Measurements from ENCODE around the gene SEC61G.

The SEC61G gene

GRCh38 chr7:54758702-54759592 is at the start of gene SEC61G:
Gene SEC61G (minus strand): TSS chr7:54759211. CDS start chr7:54757588, 1,623 bp downstream.
- no peaks in the 10 kb centered on the region for H3K9me3 ChIP-seq (ENCODE audit: control insufficient read depth, insufficient read depth, low read length)
- H3K4me1 ChIP-seq (ENCODE audit: control insufficient read depth, low read length) = peaks cover 22% of the 10 kb centered on the region
- H3F3A ChIP-seq (ENCODE audit: control insufficient read depth, insufficient read depth) = peaks cover 2% of the 10 kb centered on the region; the same call in 1 of the 2 replicates
- H3K36me3 ChIP-seq (ENCODE audit: control insufficient read depth, low read length) = peaks cover 51% of the 10 kb centered on the region
- H3K9me2 ChIP-seq (replicated peaks; ENCODE audit: control insufficient read depth, low read length) = no peaks in the 10 kb centered on the region
- peaks cover 62% of the 10 kb centered on the region for H3K79me2 ChIP-seq (ENCODE audit: control insufficient read depth, low read length)
- H3K27ac ChIP-seq (ENCODE audit: low read depth, low read length) = peak within 1 kb of the TSS; percentile 30
- H4K20me1 ChIP-seq (ENCODE audit: control insufficient read depth, insufficient read depth, low read depth, low read length) = peaks cover 19% of the 10 kb centered on the region
- H3K27me3 ChIP-seq (ENCODE audit: control insufficient read depth, low read length) = no peaks in the 10 kb centered on the region
- TF ChIP-seq CTCF (IDR thresholded peaks at IDR 0.05; ENCODE audit: low read depth, low read length, poor library complexity, severe bottlenecking) = no peak
- no peak for TF ChIP-seq EZH2phosphoT487 (IDR thresholded peaks at IDR 0.05; ENCODE audit: borderline replicate concordance, low read length)
- H3K4me3 ChIP-seq (ENCODE audit: low read length) = peak within 1 kb of the TSS; percentile 100
- peak within 1 kb of the TSS; percentile 89 for H3K4me2 ChIP-seq (ENCODE audit: low read length)

DNA sequence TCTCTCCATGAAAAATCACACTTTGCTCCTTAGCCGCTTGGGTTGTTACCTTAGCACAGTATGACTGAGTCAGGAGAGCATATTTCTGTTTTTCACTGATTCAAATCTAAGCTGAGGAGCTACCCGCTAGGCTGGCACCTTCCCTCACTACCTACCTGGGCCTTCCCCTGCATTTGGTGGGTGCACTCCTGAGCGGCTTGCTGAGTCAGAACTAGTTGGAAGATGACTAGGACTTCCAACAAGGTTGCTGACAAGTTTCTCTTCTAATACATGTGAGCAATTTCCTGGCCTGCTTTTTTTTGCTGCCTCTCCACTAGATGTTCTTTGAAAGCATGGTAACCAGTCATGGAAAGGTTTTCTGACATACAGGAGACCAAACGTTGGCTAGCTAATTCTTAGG is 43.8 kb upstream of the SEC61G start:
- Histone ChIP-seq H3F3A (ENCODE audit: control insufficient read depth, insufficient read depth) (no peaks in the 10 kb centered on the region), H3K4me3 (ENCODE audit: low read length) (no peak overlapping the region), H3K9me3 (ENCODE audit: control insufficient read depth, insufficient read depth, low read length) (no peaks in the 10 kb centered on the region), H3K27me3 (ENCODE audit: control insufficient read depth, low read length) (no peaks in the 10 kb centered on the region), H3K9me2 (replicated peaks; ENCODE audit: control insufficient read depth, low read length) (no peaks in the 10 kb centered on the region), H3K79me2 (ENCODE audit: control insufficient read depth, low read length) (no peaks in the 10 kb centered on the region), H3K36me3 (ENCODE audit: control insufficient read depth, low read length) (no peaks in the 10 kb centered on the region), H4K20me1 (ENCODE audit: control insufficient read depth, insufficient read depth, low read depth, low read length) (no peaks in the 10 kb centered on the region), H3K4me2 (ENCODE audit: low read length) (no peak overlapping the region), H3K27ac (ENCODE audit: low read depth, low read length) (no peak overlapping the region), H3K4me1 (ENCODE audit: control insufficient read depth, low read length) (no peaks in the 10 kb centered on the region)
- TF ChIP-seq CTCF (IDR thresholded peaks at IDR 0.05; ENCODE audit: low read depth, low read length, poor library complexity, severe bottlenecking) (no peak), EZH2phosphoT487 (IDR thresholded peaks at IDR 0.05; ENCODE audit: borderline replicate concordance, low read length) (no peak)

- H3K9me3 ChIP-seq (ENCODE audit: control insufficient read depth, insufficient read depth, low read length) = no peaks in the 10 kb centered on the region
- H3K79me2 ChIP-seq (ENCODE audit: control insufficient read depth, low read length) = no peaks in the 10 kb centered on the region
- H3K4me3 ChIP-seq (ENCODE audit: low read length) = no peak overlapping the region
- H3K4me2 ChIP-seq (ENCODE audit: low read length) = no peak overlapping the region
- no peaks in the 10 kb centered on the region for H3F3A ChIP-seq (ENCODE audit: control insufficient read depth, insufficient read depth)
- H3K9me2 ChIP-seq (replicated peaks; ENCODE audit: control insufficient read depth, low read length) = no peaks in the 10 kb centered on the region
- no peaks in the 10 kb centered on the region for H3K27me3 ChIP-seq (ENCODE audit: control insufficient read depth, low read length)
- no peaks in the 10 kb centered on the region for H3K4me1 ChIP-seq (ENCODE audit: control insufficient read depth, low read length)
- no peaks in the 10 kb centered on the region for H3K36me3 ChIP-seq (ENCODE audit: control insufficient read depth, low read length)
- no peak for TF ChIP-seq EZH2phosphoT487 (IDR thresholded peaks at IDR 0.05; ENCODE audit: borderline replicate concordance, low read length)
- TF ChIP-seq CTCF (IDR thresholded peaks at IDR 0.05; ENCODE audit: low read depth, low read length, poor library complexity, severe bottlenecking) = no peak
- H4K20me1 ChIP-seq (ENCODE audit: control insufficient read depth, insufficient read depth, low read depth, low read length) = no peaks in the 10 kb centered on the region
- no peak overlapping the region for H3K27ac ChIP-seq (ENCODE audit: low read depth, low read length)
These were observed 43.1 kb upstream of the SEC61G start for GRCh38 chr7:54802114-54802513.

Data from DOHH2 (cell line).